Calu3 (cell line): ENCODE measurements around the gene MEF2A. TPM values are rescaled to one million over a fixed set of nuclear protein-coding genes. Genes with fewer than 3 reads are reported as not detected.

Experiments
- BruUV-seq: library from RNA; stranded (reverse); fragments of 400-500 nt; replicated peaks from 2 replicates; lab custom pipeline; 2021; lab: Mats Ljungman, UMichigan
- CTCF ChIA-PET: fragments of 300-600 bp; sonication (Branson Sonifier 250); formaldehyde crosslinking; loops from one replicate; lab custom pipeline; 2022; ENCODE audit warnings: antibody characterized with exemption; lab: Charles Lee
- DNase-seq: peaks from one replicate; pipeline ENCODE4 v3.0.0; 2022
- H3K27ac Mint-ChIP-seq: one replicate; pipeline ENCODE4 v1.8.0; 2022; ENCODE audit warnings: mixed read lengths; ENCODE audit not compliant: unreplicated experiment
- H3K27me3 Mint-ChIP-seq: one replicate; pipeline ENCODE4 v1.8.0; 2022; ENCODE audit warnings: mixed read lengths; ENCODE audit not compliant: unreplicated experiment
- H3K36me3 Mint-ChIP-seq: one replicate; pipeline ENCODE4 v1.8.0; 2022; ENCODE audit warnings: mild to moderate bottlenecking, moderate library complexity, mixed read lengths; ENCODE audit not compliant: insufficient read depth, unreplicated experiment
- H3K4me1 Mint-ChIP-seq: one replicate; pipeline ENCODE4 v1.8.0; 2022; ENCODE audit warnings: mild to moderate bottlenecking, low read depth, mixed read lengths; ENCODE audit not compliant: unreplicated experiment
- H3K4me3 Mint-ChIP-seq: one replicate; pipeline ENCODE4 v1.8.0; 2022; ENCODE audit warnings: mild to moderate bottlenecking, low read depth, moderate library complexity, mixed read lengths; ENCODE audit not compliant: unreplicated experiment
- H3K9me3 Mint-ChIP-seq: one replicate; pipeline ENCODE4 v1.8.0; 2022; ENCODE audit warnings: low read depth, mixed read lengths; ENCODE audit not compliant: unreplicated experiment
- intact Hi-C: fragments of 100-400 bp; cut with micrococcal nuclease; formaldehyde crosslinking; loops from one replicate; pipeline ENCODE4 v1.10.0; 2022; ENCODE audit not compliant: unreplicated experiment
- total RNA-seq: library from RNA; stranded (reverse); gene quantifications from 2 replicates; pipeline ENCODE4 v1.2.3, GENCODE V29; 2022
- TF ChIP-seq, protein P1 (sequence below): fragments of 200-600 bp; IDR thresholded peaks from one replicate; pipeline ENCODE4 v1.8.0; 2022; ENCODE audit warnings: antibody characterized with exemption; ENCODE audit not compliant: unreplicated experiment

The MEF2A gene
- total RNA-seq, 1 experiment from 2014 or later: 33.6 TPM

DNA sequence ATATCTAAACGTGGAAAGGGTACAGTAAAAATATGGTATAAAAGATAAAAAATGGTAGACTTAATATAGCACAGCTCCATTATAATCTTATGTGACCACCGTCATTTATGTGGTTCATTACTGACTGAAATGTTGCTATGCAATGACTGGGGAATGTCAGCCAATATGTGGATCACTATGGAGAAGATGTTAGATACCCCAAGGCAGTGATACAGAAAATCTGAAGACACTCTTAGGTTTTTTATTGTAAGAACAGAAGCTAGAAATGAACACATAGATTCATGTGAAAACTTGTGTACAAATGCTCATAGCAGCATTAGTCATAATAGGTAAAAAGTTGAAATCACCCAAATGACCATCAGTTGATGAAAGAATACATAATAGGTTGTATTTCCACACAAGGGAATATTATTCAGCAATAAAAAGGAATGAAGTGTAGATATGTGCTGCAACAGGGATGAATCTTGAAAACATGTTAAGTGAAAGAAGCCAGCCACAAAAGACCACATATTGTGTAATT lies 18.4 kb downstream of the MEF2A start:
- TF ChIP-seq, protein P1, sequence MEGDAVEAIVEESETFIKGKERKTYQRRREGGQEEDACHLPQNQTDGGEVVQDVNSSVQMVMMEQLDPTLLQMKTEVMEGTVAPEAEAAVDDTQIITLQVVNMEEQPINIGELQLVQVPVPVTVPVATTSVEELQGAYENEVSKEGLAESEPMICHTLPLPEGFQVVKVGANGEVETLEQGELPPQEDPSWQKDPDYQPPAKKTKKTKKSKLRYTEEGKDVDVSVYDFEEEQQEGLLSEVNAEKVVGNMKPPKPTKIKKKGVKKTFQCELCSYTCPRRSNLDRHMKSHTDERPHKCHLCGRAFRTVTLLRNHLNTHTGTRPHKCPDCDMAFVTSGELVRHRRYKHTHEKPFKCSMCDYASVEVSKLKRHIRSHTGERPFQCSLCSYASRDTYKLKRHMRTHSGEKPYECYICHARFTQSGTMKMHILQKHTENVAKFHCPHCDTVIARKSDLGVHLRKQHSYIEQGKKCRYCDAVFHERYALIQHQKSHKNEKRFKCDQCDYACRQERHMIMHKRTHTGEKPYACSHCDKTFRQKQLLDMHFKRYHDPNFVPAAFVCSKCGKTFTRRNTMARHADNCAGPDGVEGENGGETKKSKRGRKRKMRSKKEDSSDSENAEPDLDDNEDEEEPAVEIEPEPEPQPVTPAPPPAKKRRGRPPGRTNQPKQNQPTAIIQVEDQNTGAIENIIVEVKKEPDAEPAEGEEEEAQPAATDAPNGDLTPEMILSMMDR: no peak
- CTCF ChIA-PET: no interaction called here
- Mint-ChIP-seq H3K9me3 (peaks cover 13% of the 10 kb centered on the region), H3K4me3 (no peak overlapping the region), H3K27me3 (no peaks in the 10 kb centered on the region), H3K4me1 (peaks cover 1% of the 10 kb centered on the region), H3K27ac (no peak overlapping the region), H3K36me3 (peaks cover 5% of the 10 kb centered on the region)
- intact Hi-C loops: no loop called here
- no peak for DNase-seq
- BruUV-seq: no TSS peak

GRCh38 chr15:99586121-99586520 lies 20.3 kb downstream of the MEF2A start:
- CTCF ChIA-PET: no interaction called here
- Mint-ChIP-seq H3K9me3 (peaks cover 13% of the 10 kb centered on the region), H3K27me3 (no peaks in the 10 kb centered on the region), H3K27ac (no peak overlapping the region), H3K4me3 (no peak overlapping the region), H3K4me1 (no peaks in the 10 kb centered on the region), H3K36me3 (no peaks in the 10 kb centered on the region)
- TF ChIP-seq, protein P1: no peak
- BruUV-seq: no TSS peak
- intact Hi-C loops: no loop called here
- no peak for DNase-seq

DNA sequence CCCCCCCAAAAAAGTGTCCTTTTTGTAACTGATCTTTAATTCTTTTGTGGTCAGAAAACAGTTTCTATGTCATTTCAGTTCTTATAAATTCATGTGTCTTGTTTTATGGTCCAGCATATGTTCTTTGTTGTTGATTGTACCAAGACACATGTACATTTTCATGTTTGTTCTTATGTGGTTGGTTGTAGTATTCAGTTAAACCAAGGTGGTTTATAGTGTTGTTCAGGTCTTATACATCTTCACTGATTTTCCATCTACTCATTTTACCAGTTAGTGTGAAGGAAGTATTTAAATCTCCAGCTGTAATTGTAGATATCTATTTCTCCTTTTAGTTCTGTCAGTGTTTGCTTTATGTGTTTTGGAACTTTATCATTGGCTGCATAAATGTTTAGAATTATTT lies 24.0 kb downstream of the MEF2A start:
- no peaks in the 10 kb centered on the region for H3K4me1 Mint-ChIP-seq
- TF ChIP-seq, protein P1: no peak
- no TSS peak for BruUV-seq
- intact Hi-C loops: no loop called here
- H3K36me3 Mint-ChIP-seq: no peaks in the 10 kb centered on the region
- H3K4me3 Mint-ChIP-seq: no peak overlapping the region
- H3K9me3 Mint-ChIP-seq: peaks cover 8% of the 10 kb centered on the region
- H3K27ac Mint-ChIP-seq: no peak overlapping the region
- CTCF ChIA-PET: no interaction called here
- H3K27me3 Mint-ChIP-seq: no peaks in the 10 kb centered on the region
- DNase-seq: no peak

DNA sequence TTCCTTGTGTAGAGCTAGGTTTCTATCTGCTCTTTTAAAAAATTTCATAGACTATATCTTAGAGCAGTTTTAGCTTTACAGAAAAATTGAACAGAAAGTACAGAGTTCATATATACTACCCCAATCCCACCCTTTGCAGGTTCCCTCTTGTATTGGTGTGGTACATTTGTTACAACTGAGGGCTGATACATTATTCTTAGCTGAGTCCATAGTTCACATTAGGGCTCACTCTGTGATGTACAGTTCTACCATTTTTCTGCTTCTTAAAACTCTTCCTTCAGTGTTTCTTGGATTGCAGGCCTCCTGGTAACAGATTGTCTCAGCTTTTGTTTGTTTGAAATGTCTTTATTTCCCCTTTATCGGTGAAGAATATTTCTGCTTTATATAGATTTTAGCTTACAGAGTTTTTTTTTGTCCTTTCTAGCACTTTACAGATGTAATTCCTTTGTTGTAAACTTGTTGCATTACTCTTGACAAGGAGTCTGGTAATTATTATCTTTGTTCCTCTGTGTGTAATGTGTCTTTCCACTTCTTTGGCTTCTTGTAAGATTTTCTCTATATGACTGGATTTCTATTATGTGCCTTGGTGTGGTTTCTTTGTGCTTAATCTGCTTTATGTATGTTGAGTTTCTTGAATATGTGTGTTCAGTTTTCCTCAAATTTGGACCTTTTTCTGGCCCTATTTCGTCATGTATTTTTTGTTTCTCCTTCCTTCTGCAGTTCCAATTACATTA lies 25.3 kb downstream of the MEF2A start:
- intact Hi-C loops: no loop called here

More for the DNA sequence above, 25.3 kb downstream of the MEF2A start:
- Mint-ChIP-seq H3K9me3 (peaks cover 9% of the 10 kb centered on the region), H3K36me3 (no peaks in the 10 kb centered on the region), H3K27ac (no peak overlapping the region), H3K27me3 (no peaks in the 10 kb centered on the region), H3K4me3 (no peak overlapping the region), H3K4me1 (no peaks in the 10 kb centered on the region)
- TF ChIP-seq, protein P1: no peak
- no peak for DNase-seq
- BruUV-seq: no TSS peak
- CTCF ChIA-PET: interaction anchor here (0.6 kb wide), 1 partner anchor 760 kb away, joined by 4 read pairs; no protein-coding TSS in a partner anchor
